22Rv1 (cell line): ENCODE data around the gene ANK3.

Experiments used
- H3K27ac ChIP-seq: fragments of 450-650 bp; 2 replicates; pipeline ENCODE4 v1.5.1; 2017
- ZFX ChIP-seq: fragments of 450-650 bp; IDR thresholded peaks from 2 replicates; pipeline ENCODE4 v1.6.1; 2017; ENCODE audit warnings: antibody characterized with exemption, borderline replicate concordance
- TF ChIP-seq, protein P1 (sequence below): fragments of 450-650 bp; IDR thresholded peaks from 2 replicates; pipeline ENCODE4 v1.5.1; 2017; ENCODE audit warnings: mild to moderate bottlenecking

Gene ANK3

DNA sequence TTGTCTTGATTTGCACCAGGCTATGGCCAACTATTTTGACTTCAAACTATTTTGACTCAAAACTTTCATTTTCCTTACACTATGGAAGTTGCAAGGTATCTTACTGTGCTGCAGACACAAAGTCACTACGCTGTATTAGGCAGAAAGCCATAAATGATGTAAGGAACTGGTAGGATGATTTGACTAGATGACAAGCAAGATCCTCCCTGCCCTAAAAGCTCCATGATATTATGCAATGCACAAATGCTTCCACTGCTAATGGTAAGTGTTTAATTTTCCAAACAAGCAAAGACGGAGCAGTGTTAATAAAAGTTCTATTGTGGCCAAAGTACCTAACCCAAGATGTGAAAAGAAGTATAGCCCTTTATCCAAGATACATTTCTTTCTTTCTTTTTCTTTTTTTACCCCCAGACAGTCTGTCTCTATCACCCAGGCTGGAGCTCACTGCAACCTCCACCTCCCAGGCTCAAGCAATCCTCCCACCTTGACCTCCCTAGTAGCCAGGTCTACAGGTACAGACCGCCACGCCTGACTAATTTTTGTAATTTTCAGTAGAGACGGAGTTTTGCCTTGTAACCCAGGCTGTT lies 98.2 kb downstream of the ANK3 start:
- TF ChIP-seq, protein P1, sequence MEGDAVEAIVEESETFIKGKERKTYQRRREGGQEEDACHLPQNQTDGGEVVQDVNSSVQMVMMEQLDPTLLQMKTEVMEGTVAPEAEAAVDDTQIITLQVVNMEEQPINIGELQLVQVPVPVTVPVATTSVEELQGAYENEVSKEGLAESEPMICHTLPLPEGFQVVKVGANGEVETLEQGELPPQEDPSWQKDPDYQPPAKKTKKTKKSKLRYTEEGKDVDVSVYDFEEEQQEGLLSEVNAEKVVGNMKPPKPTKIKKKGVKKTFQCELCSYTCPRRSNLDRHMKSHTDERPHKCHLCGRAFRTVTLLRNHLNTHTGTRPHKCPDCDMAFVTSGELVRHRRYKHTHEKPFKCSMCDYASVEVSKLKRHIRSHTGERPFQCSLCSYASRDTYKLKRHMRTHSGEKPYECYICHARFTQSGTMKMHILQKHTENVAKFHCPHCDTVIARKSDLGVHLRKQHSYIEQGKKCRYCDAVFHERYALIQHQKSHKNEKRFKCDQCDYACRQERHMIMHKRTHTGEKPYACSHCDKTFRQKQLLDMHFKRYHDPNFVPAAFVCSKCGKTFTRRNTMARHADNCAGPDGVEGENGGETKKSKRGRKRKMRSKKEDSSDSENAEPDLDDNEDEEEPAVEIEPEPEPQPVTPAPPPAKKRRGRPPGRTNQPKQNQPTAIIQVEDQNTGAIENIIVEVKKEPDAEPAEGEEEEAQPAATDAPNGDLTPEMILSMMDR = no peak
- TF ChIP-seq ZFX = no peak
- no peak overlapping the region for H3K27ac ChIP-seq

DNA sequence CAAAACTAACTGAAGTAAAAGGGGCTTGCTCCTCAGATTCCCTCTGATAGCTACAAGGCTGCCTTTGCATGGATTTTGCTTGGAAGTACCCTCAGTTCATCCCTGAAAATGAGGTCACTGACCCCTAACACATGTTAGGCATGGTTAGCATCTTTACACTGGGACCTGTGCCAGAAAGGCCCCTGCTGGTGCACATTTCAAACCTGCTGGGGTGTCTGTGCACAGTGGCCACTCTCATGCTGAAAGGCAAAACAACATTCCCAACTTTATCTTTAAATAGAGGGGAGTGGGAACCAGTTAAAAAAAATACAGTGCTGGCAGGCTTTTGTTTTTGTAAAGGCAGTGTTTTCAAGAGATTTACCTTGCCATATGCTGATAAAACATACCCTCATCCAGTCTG lies 99.1 kb downstream of the ANK3 start:
- H3K27ac ChIP-seq = no peak overlapping the region
- TF ChIP-seq, protein P1 = no peak

DNA sequence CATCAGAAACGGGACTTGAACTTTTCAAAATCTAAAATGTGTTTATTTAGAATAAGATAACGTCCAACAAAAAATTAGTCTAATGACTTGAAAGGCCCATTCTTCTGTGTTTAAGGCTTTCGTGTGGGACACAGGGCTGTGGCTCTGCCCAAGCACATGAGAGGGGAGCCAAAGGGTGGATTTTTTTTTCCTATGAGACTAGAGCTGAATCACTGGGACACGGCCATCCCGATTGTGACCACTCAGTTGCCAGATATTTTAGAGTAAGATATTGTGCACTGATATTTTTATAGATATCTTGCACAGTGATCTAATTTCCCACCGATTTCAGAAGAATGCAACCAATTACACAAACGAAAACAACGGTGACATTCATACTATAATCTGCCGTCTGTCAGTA lies 99.9 kb downstream of the ANK3 start:
- H3K27ac ChIP-seq = no peak overlapping the region
- no peak for TF ChIP-seq ZFX
- TF ChIP-seq, protein P1 = no peak

DNA sequence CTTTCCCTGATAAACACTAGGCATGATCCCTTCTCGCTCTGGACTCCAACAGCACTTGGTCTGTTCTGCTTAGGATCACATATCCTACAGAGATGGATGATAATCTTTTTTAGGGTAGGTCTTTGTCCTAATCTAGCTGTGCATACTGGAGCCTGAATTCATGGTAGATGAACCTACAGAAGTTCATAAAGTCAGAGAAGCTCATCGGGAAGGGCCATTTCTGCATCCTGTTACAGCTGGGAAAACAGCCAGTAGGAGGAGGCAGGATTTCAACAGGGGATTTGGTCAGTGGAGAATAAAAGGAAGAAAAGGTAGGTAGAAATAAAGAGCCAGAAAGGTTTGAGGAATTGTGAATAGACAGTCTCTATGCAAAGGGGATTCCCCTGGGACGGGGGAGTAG lies 101.4 kb downstream of the ANK3 start:
- TF ChIP-seq, protein P1 = no peak
- TF ChIP-seq ZFX = no peak
- no peak overlapping the region for H3K27ac ChIP-seq

DNA sequence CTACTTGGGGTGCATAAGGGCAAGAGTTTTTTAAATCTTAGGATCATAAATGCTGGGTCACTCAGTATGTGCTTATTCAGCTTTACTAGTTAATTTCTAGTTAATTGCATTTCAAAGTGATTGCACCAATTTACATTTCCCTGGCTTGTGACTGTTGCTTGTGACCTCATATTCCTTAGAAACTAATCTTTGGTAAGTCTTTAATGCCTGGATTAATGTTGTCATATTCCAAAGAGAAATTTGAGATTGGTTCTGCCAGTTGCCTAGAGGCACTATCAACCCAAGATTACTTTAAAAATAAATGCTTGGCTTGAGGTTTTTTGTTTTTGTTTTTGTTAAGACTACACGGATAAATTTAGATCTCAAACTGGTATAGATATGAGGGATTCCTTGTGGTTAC lies 103.1 kb downstream of the ANK3 start:
- TF ChIP-seq, protein P1 = no peak
- TF ChIP-seq ZFX = no peak
- H3K27ac ChIP-seq = no peak overlapping the region

DNA sequence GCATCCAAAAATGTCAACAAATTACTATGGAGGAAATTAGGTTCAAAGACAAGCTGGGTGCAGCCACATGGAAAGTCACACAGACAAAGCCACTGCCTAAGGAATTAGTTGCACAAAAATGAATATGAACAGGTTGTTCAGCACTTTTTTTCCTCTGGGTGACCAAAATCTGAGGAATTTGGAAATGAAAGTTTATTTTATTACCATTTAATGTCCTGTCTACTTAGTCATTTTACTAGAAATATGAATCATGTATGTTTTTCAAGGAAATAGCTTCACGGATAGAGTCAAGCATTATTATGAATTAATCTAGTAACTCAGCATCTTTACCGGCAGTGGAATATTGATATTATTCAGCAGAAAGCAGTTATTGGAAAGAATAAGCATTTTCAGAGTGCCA lies 106.3 kb downstream of the ANK3 start:
- no peak overlapping the region for H3K27ac ChIP-seq
- no peak for TF ChIP-seq ZFX
- TF ChIP-seq, protein P1 = no peak

DNA sequence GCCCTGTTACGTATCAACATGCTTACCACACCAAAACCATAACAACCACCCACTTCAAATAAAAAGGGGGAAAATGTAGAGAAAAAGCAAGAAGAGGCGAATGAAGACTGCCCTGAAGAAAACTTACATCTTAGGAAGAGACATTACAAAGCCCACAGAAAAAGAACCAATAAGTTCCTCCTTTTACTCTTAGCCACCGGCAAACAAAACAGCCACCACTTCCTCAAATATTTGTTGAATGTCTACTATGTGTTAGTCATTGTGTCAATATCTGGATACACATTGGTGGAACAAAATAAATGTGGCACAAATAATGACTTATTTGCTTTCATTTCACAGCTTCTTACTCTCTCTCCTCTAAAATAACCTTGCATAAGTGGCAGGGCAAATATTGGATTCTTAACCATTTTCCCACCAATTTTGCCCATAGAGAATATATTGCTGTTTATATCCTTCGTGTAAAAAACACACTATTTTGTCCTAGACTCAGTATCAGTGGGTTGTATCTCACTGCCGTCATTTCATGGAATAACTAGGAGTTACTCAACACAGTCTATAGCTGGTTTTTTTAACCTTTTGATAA lies 106.8 kb downstream of the ANK3 start:
- TF ChIP-seq ZFX = no peak
- TF ChIP-seq, protein P1 = no peak
- H3K27ac ChIP-seq = no peak overlapping the region
